SKM-1 treated with dmso at 0.1 percent for 144 hours (cell line): ENCODE results near the gene SLC18A2.
A peak's percentile ranks its signal among the peaks of the same experiment; 100 is the strongest.
"Not testable (repeated sequence)": the region's sequence is repeated elsewhere in the genome, so short reads cannot be mapped to it uniquely, and the experiment has no call there.

Experiments used
- DNase-seq: peaks from one replicate; lab custom pipeline; 2025; ENCODE audit not compliant: unreplicated experiment; lab: John Stamatoyannopoulos, UW

The SLC18A2 gene

DNA sequence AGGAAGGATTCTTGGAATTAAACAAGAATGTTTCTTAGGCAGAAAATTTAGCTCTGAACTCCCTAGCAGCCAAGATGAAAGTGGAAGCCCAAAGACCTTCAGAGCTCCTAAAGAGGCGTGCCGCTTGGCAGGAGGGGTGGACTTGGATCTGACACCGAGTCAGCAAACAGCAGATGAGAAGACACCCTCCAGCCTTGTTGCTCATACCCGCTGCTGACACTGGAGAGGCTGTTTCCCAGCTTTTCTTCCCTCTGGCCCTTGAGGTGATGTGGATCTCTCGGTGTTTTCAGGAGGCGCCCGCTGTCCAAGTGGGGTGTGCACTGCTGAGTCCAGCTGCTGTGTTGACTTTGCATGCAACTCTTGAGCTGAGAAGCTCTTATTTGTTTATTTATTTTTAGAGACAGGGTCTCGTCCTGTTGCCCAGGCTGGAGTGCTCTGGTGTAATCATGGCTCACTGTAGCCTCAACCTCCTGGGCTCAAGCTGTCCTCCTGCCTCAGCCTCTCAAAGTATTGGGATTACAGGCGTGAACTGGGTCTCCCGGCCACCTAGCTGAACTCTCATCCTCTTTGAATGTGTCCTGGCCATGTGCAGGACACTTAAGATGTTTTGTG is 21.5 kb downstream of the SLC18A2 start:
- no peak for DNase-seq

DNA sequence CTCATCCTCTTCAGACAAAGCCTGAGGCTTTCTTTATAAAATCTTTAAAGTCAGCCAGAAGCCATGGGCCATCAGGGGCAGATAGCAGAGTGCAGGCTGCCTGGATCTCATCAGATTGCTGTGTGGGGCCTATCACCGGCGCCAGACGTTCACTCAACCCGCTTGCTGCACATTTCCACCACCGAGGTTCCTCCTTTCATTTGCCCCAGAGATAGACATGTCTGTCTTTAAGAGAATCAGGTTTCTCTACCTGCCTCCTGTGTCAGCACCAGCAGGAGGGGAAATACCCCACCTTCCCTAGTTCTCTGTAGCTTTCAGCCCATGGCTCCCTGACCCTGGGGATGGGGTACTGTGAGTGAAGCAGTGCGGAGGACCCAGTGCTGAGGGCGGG is 22.0 kb downstream of the SLC18A2 start:
- no peak for DNase-seq

DNA sequence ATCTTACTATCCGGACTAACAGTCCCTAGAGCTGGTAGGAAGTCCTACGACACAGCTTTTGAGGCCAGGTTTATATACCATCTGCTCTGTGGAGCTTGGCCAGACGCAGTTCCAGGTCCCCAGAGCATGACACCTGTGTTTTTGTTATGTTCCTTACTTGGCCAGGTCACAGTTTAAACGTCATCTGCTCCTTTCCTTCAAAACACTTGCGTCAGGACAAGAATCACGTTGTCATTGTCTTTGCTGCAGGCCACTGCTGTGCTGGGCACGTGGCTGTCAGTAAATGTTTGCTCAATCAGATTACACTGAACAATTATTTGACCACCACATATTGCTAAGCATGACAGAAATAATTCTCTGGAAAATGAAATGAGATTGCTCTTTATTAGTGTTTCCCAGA is 23.9 kb downstream of the SLC18A2 start:
- no peak for DNase-seq

DNA sequence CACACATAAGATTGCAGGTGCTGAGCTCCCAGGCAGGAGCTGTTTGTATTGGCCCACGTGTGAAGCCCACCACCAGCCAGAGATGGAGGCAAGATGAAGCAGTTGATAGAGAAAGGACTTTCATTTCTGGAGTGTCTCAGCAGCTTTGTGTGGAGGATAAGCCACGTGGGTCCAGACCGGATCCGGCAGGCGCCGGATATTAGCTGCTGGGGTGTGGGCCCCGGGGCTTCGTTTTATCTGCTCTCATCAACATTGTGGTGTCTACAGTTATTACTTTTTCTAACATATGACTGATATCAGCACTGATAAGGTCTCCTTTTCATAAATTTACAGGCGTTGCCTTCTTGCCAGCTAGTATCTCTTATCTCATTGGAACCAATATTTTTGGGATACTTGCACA is 25.5 kb downstream of the SLC18A2 start:
- no peak for DNase-seq

DNA sequence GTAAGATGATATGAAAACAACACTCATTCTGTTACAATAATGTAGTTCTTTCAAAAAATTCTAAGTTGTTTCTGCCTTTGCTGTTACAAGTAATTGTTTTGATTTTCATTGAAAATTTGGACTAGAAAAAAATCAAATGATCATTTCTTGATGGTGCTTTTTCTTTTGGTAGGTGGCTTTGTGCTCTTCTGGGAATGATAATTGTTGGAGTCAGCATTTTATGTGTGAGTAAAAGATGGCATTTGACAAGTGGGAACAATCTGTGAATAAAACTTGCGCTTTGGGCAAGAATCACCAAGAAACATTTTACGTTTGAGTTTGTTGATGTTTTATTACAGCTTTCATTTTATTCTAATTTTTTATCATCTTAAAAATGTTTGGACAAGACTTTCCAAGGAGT is 25.9 kb downstream of the SLC18A2 start:
- no peak for DNase-seq

DNA sequence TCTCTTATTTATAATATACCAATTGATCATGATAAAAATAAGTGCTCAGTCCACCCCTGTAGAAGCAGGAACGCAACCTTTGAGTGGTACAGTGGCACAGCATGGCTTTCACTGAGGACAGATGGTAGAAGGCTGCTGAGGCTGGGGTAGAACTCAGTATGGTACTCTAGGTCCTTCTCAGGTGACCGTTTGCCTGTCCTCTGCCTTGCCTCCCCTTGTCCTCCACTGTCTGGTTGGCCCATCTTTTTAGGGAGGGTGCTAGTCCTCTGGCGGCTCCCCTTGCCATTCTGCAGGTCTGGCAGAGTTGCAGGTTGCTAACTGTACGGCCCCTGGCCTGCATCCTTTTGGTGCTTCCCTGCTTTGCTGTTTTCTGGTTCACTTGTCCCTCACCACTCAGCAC is 27.3 kb downstream of the SLC18A2 start:
- no peak for DNase-seq

DNA sequence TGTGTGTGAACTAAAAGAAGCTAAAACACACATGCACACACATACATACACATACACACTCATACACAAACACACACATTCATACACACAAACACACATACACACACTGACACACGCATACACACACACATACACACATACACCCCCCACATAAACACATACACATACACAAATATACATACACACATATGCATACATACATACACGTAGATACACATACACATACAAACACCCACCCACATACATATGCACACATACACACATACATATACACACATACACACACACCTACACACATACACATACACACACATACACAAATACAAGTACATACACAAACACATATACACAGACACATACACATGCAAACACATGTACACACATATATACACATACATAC is 28.0 kb downstream of the SLC18A2 start:
- no peak for DNase-seq

DNA sequence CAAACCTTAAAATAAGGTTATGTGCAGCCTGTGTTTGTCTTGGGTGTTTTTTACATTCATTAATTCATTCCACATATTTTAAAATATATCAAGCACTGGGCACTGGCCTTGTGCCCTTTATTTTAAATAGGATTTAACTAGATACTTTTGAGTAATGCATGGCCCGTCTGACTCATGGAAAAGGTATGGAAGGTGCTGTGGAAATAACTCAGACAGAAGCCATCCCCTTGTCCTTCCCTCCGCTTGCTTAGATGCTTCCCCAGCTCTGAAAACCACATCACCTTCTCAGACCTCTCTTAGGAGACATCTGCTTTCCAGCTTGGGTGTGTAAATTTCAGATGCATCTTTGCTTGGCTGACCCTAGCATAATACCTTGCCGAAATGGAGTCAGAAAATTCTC is 30.5 kb downstream of the SLC18A2 start:
- DNase-seq = no peak

DNA sequence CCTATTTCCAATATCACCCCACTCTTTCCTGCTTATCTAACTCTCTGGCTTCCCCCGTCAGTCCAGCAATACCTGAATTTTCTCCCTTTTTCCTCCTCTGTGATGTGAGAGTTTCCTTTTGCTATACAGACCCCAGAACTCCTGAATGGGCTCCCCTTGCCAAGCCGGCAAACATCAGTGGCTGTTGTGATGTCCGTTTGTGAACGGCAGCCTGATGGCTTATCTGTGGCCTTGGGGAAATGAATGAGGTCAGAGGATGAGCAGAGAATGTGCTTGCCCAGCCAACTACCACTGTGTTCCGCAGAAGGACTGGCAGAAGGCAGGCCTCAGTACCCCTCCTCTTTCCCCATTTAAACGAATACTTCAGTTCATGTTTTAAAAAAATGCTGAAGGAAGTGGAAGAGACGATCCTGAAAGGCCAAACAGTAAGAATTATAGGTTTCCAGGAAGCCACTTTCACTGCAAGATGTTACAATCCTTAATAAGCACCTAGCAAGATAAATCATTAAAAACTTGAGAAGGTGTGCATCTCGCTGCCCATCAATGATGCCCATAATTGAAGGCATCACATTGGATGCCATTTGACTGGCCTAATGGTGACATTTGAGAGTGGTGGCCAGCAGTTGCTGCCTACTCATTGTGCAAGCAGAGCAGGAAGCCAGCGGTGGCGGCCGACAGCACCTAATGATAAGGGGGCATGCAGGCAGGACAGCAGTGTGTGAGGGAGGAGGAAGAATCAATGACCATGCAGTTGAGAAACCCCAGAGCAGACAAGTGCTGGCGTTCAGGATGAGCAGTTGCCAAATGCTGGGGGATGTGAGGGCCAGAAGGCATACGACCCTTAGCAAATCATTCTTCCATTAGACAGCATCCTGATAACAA is 31.5 kb downstream of the SLC18A2 start:
- peak; percentile 88 for DNase-seq

DNA sequence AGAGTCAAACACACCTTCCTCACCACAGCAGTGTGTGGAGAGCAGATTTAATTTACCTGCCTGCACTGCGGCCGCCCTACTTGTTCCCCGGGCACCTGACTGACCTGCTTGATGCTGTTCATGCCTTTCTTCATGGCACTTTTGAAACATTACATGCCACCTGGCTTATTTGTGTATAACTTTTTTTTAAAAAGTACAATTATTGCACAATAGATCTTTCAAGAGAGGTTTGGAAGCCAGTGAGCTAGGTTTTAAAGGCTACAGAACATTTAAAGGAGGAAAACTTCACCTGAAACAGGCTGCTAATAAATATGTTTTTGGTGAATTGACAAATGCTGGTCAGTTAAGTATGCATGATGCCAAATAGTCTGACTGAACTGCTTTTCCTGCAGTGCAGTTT is 33.1 kb downstream of the SLC18A2 start:
- no peak for DNase-seq

DNA sequence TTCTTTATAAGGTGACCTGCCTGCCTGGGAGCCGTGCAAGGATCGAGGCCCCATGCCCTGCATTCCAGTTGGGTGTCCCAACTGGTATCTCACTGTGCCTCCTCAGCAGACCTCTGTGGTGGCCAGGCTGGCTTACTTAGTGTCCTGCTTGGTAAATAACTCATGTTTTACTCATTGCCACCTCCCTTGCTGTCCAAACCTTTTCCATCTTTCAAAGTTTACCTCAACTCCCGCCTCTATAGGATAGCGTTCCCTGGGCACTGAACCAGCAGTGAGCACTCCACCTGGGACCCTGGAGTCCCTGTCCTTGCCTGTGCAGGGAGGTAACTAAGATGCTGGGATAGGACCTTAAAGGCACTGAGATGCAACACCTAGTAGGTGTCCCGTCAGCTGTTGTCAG is 33.6 kb downstream of the SLC18A2 start:
- DNase-seq = no peak

DNA sequence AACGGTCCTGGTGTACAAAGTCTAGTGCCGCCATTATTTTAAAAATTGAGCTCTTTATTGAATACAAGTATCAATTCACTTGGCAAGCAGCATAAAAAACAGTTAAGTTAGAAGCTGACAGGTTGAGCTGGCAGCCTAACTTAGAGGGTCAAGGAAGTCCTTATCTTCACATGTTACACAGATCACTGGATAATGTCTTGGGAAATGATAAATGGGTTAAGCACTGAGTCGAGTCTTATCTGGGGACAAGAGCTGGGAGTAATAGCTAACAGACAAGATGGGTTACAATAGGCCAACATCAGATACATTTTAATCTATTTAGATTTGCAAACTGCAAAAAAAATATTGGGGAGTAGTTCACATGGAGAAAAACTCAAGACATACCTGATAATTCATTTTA is 34.2 kb downstream of the SLC18A2 start:
- DNase-seq = no peak

DNA sequence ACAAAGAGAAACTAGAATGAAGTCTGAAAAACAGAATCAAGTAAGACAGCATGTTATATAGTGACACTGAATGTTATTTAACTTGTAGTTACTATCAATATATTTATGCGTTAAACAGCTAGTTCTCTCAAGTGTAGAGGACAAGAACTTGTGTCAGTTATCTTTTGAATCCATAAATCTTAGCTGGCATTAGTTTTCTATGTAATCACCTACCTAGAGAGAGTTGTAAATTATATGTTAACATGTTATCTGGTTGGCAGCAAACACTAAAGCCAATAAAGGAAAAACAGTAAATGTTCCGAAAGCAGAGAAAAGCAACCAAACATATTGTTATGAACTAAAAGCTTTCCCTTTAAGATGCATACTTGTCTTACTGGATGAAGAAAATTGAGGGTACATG is 36.8 kb downstream of the SLC18A2 start:
- DNase-seq = no peak

DNA sequence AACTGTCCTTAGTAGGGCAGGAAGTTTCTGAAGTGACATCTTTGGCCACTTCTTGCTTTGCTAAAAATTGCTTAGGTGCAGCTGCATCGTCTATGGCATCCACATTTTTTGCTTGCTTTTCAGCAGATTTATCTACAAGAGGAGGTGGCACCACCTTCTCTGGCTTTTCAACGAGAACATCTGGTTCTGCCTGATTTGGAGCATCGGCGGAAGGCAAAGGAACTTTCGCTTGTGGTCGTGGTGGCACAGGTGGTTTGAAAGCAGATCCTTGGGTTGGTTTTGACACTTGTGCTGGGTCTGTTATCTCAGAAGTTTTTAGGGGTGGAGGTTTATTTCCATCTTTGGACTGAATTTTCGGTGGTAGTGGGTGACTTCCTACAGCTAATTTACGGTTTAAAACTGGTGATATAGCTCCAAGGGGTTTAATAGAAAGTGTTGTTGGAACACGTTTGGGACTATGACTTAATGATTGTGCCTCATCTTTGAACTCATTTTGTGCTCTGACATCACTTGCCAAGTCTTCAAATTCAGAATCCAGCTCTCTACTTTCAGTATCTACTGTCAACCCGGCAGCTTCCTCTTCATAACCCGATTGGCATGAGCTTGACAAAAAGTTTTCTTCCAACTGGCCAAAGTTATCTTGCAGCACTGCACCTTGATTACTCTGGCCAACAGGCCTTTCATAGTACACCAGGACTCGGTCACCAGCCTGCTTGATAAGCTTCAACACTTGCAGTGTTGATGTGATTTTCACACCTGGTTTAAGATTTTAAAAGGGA is 44.0 kb downstream of the SLC18A2 start:
- no peak for DNase-seq

DNA sequence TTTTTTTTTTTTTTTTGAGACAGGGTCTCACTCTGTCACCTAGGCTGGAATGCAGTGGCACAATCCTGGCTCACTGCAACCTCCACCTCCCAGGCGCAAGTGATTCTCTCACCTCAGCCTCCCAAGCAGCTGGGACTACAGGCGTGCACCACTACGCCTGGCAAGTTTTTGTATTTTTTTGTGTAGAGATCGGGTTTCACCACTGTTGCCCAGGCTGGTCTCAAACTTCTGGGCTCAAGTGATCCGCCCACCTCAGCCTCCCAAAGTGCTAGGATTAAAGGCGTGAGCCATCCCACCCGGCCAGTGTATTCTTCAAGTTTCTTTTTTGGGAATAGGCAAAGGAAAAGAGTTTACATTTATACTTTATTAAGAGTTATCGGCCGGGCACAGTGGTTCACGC is 50.0 kb downstream of the SLC18A2 start:
- not testable (repeated sequence) for DNase-seq

DNA sequence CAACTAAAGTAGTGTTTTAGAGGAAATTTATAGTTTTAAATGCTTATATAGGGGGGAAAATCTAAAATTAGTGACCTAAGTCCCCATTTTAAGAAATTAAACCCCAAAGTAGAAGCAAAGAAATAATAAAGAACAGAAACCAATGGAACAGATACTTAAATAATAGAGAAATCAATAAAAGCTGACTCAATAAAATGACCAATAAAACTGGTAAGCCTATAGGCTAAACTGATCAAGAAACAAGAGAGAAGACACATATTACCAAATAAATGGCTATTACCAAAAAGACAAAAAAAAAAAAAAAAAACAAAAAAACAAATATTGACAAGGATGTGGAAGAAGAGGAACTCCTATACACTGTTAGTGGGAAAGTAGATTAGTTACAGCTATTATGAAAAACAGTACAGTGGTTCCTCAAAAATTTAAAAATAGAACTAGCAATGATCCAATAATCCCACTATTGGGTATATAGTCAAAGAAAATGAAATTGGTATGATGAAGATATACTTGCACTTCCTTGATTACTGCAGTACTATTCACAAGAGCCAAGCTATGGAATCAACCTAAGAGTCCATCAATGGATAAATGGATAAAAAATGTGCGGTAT is 53.2 kb downstream of the SLC18A2 start:
- DNase-seq = no peak

DNA sequence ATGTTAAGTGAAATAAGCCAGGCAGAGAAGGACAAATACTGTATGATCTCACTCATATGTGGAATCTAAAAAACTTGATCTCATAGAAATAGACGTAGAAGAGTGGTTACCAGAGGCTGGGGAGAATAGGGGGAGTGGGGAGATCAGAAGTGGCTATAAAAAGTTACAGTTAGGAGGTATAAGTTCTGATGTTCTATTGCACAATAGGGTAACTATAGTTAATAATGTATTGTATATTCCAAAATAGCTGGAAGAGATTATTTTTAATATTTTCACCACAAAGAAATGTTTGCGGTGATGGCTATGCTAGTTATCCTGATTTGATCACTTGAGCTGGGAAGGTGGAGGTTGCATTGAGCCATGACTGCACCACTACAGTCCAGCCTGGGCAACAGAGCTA is 53.8 kb downstream of the SLC18A2 start:
- no peak for DNase-seq

DNA sequence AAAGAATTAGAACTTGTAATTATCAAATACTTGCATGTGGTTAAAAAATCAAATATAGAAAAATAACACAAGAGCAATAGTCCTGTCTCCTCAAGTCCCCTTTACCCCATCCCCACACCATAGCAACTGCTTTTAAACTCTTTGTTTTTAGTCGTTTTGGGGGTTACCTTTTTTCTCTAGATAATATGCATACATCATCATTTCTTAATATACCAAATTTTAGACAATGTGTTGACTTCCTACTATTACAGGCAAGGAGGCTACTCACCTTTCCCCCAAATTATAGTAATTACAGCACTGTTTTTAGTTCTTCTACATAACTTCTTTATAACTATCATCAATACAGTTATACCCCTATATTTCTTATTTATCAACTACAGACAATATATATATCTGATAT is 57.3 kb downstream of the SLC18A2 start:
- no peak for DNase-seq

DNA sequence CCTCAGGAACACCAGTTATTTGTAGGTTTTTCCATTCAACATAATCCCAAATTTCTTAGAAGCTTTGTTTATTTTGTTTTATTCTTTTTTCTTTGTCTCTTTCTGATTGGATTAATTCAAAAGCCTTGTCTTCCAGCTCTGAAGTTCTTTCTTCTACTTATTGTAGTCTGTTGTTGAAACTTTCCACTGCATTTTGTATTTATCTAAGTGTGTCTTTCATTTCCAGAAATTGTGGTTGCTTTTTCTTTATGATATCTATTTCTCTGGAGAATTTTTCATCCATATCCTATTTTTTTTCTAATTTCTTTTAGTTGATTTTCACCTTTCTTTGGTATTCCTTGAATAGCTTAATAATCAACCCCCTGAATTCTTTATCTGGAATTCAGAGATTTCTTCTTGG is 58.5 kb downstream of the SLC18A2 start:
- no peak for DNase-seq

DNA sequence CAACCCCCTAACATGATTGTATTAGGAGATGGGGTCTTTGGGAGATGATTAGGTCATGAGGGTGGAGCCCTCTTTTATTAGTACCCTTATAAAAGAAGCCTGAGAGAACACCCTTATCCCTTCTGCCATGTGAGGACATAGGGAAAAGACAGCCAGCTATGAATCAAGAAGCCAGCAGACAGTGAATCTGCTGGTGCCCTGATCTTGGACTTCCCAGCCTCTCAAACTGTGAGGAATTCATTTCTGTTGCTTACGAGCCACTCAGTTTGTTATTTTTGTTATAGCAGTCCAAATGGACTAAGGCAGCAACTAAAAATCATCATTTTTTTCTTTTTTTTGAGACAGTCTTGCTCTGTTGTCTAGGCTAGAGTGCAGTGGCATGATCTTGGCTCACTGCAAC is 59.8 kb downstream of the SLC18A2 start:
- DNase-seq = no peak

DNA sequence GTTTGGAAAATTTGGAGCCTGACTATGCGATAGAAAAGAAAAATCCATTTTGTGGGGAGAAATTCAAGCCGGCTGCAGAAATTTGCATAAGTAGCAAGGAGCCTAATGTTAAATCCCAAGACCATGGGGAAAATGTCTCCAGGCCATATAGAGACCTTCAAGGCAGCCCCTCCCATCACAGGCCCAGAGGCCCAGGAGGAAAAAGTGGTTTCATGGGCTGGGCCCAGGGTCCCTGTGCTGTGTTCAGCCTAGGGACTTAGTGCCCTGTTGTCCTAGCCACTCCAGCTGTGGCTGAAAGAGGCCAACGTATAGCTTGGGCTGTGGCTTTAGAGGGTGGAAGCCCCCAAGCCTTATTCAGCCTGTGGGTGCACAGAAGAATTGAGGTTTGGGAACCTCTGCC is 62.5 kb downstream of the SLC18A2 start:
- DNase-seq = not testable (repeated sequence)

DNA sequence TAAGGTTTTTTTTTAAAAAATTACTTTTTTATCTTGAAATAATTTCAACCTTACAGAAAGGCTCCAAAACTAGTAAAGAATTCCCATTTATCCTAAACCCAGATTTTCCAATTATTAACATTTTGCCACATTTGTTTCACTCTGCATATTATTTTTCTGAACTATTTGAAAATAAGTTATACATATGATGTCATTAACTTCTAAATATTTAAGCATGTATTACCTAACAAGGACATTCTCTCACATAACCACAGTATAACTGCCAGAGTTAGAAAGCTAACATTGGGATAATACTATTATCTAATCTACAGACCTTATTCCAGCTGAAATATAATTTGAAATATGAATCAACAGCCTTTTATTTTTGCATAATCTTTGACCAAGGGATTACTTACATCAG is 65.8 kb downstream of the SLC18A2 start:
- no peak for DNase-seq
